WTC11 (cell line): ENCODE results near the gene ARID3B. TPM values are rescaled to one million over a fixed set of nuclear protein-coding genes. Genes with fewer than 3 reads are reported as not detected.

ENCODE experiments used
- ATAC-seq: fragments of 200-7000 bp; cut with Tn5 transposase; 2 replicates; pipeline ENCODE4 v1.10.0; 2021; ENCODE audit warnings: mild to moderate bottlenecking, moderate library complexity
- CTCF ChIA-PET: fragments of 300-600 bp; sonication (Branson Sonifier 250); formaldehyde crosslinking; loops from one replicate; lab custom pipeline; 2021; ENCODE audit warnings: antibody characterized with exemption; lab: Charles Lee
- POLR2A ChIA-PET: fragments of 350-600 bp; sonication (Branson Sonifier 250); formaldehyde crosslinking; loops from one replicate; lab custom pipeline; 2021; ENCODE audit warnings: antibody characterized with exemption; lab: Charles Lee
- DNase-seq: peaks from one replicate; pipeline ENCODE4 v3.0.0; 2021; ENCODE audit warnings: low spot score
- H3K27ac Mint-ChIP-seq: 2 replicates; pipeline ENCODE4 v1.8.0; 2021; ENCODE audit warnings: mixed read lengths
- H3K27me3 Mint-ChIP-seq: 2 replicates; pipeline ENCODE4 v1.8.0; 2021; ENCODE audit warnings: low read depth, mild to moderate bottlenecking, moderate library complexity, mixed read lengths
- H3K36me3 Mint-ChIP-seq: 2 replicates; pipeline ENCODE4 v1.8.0; 2021; ENCODE audit warnings: mixed read lengths
- H3K4me1 Mint-ChIP-seq: 2 replicates; pipeline ENCODE4 v1.8.0; 2022; ENCODE audit warnings: mixed read lengths
- H3K4me3 Mint-ChIP-seq: 2 replicates; pipeline ENCODE4 v1.8.0; 2021; ENCODE audit warnings: mild to moderate bottlenecking, moderate library complexity, mixed read lengths
- H3K9me3 Mint-ChIP-seq: 2 replicates; pipeline ENCODE4 v1.8.0; 2021; ENCODE audit warnings: mixed read lengths
- AR ChIP-seq: fragments of 250-450 bp; sonication (Bioruptor Pico); IDR thresholded peaks from 2 replicates; pipeline ENCODE4 v1.9.0; 2021; ENCODE audit warnings: mild to moderate bottlenecking
- ATF3 ChIP-seq: sonication (generic); formaldehyde crosslinking; conservative IDR thresholded peaks from 2 replicates; pipeline ENCODE4 v1.8.1; 2022; ENCODE audit warnings: mild to moderate bottlenecking, missing genetic modification reagents
- ELF4 ChIP-seq: sonication (generic); formaldehyde crosslinking; IDR thresholded peaks from 2 replicates; pipeline ENCODE4 v1.8.1; 2022; ENCODE audit warnings: low read depth, mild to moderate bottlenecking, moderate library complexity, missing genetic modification reagents
- HMGA2 ChIP-seq: fragments of 250-450 bp; sonication (Bioruptor Pico); IDR thresholded peaks from 2 replicates; pipeline ENCODE4 v1.4.0; 2021; ENCODE audit warnings: mild to moderate bottlenecking, moderate library complexity
- IRF2 ChIP-seq: sonication (generic); formaldehyde crosslinking; IDR thresholded peaks from 2 replicates; pipeline ENCODE4 v1.8.0; 2022; ENCODE audit warnings: low read depth, missing genetic modification reagents, borderline replicate concordance
- JUN ChIP-seq: sonication (generic); formaldehyde crosslinking; IDR thresholded peaks from 2 replicates; pipeline ENCODE4 v1.8.0; 2023; ENCODE audit warnings: mild to moderate bottlenecking, missing genetic modification reagents
- KAT7 ChIP-seq: sonication (generic); formaldehyde crosslinking; IDR thresholded peaks from 2 replicates; pipeline ENCODE4 v1.8.1; 2023; ENCODE audit warnings: missing genetic modification reagents, mild to moderate bottlenecking, borderline replicate concordance
- NFYB ChIP-seq: sonication (generic); formaldehyde crosslinking; conservative IDR thresholded peaks from 2 replicates; pipeline ENCODE4 v1.8.0; 2022; ENCODE audit warnings: low read depth, missing genetic modification reagents
- NR1H2 ChIP-seq: sonication (generic); formaldehyde crosslinking; IDR thresholded peaks from 2 replicates; pipeline ENCODE4 v1.9.0; 2021; ENCODE audit warnings: mild to moderate bottlenecking, moderate library complexity, missing genetic modification reagents
- NR2C2 ChIP-seq: sonication (generic); formaldehyde crosslinking; IDR thresholded peaks from 2 replicates; pipeline ENCODE4 v1.8.0; 2022; ENCODE audit warnings: mild to moderate bottlenecking, missing genetic modification reagents
- NR3C1 ChIP-seq: sonication (generic); formaldehyde crosslinking; conservative IDR thresholded peaks from 2 replicates; pipeline ENCODE4 v1.8.1; 2023; ENCODE audit warnings: low read depth, mild to moderate bottlenecking, missing genetic modification reagents
- SMAD3 ChIP-seq: sonication (generic); formaldehyde crosslinking; IDR thresholded peaks from 2 replicates; pipeline ENCODE4 v1.8.0; 2022; ENCODE audit warnings: missing genetic modification reagents, mild to moderate bottlenecking, borderline replicate concordance
- SMAD4 ChIP-seq: sonication (generic); formaldehyde crosslinking; IDR thresholded peaks from 2 replicates; pipeline ENCODE4 v1.8.0; 2022; ENCODE audit warnings: mild to moderate bottlenecking, missing genetic modification reagents
- SP1 ChIP-seq: sonication (generic); formaldehyde crosslinking; conservative IDR thresholded peaks from 2 replicates; pipeline ENCODE4 v1.8.1; 2022; ENCODE audit warnings: missing genetic modification reagents
- TEAD1 ChIP-seq: sonication (generic); formaldehyde crosslinking; IDR thresholded peaks from 2 replicates; pipeline ENCODE4 v1.8.0; 2022; ENCODE audit warnings: mild to moderate bottlenecking, missing genetic modification reagents
- USF1 ChIP-seq: sonication (generic); formaldehyde crosslinking; IDR thresholded peaks from 2 replicates; pipeline ENCODE4 v1.8.0; 2022; ENCODE audit warnings: mild to moderate bottlenecking, missing genetic modification reagents
- ZNF138 ChIP-seq: sonication (generic); formaldehyde crosslinking; conservative IDR thresholded peaks from 2 replicates; pipeline ENCODE4 v1.8.1; 2022; ENCODE audit warnings: mild to moderate bottlenecking, moderate library complexity, missing genetic modification reagents
- ZNF396 ChIP-seq: fragments of 250-450 bp; sonication (Bioruptor Pico); IDR thresholded peaks from 2 replicates; pipeline ENCODE4 v1.8.0; 2021; ENCODE audit warnings: mild to moderate bottlenecking, moderate library complexity, borderline replicate concordance
- ZNF425 ChIP-seq: fragments of 250-450 bp; sonication (Bioruptor Pico); conservative IDR thresholded peaks from 2 replicates; pipeline ENCODE4 v1.9.0; 2021; ENCODE audit warnings: mild to moderate bottlenecking
- ZNF671 ChIP-seq: fragments of 250-450 bp; sonication (Bioruptor Pico); IDR thresholded peaks from 2 replicates; pipeline ENCODE4 v1.8.0; 2021; ENCODE audit warnings: mild to moderate bottlenecking
- total RNA-seq: library from RNA; stranded (reverse); gene quantifications from 3 replicates; pipeline ENCODE4 v1.2.3, GENCODE V29; 2021
- TF ChIP-seq, protein P1 (sequence below): fragments of 250-450 bp; sonication (Bioruptor Pico); IDR thresholded peaks from 2 replicates; pipeline ENCODE4 v1.8.0; 2021; ENCODE audit warnings: mild to moderate bottlenecking
- TF ChIP-seq, protein P2 (sequence below): sonication (generic); formaldehyde crosslinking; IDR thresholded peaks from 2 replicates; pipeline ENCODE4 v1.8.1; 2022; ENCODE audit warnings: mild to moderate bottlenecking, missing genetic modification reagents, moderate library complexity, borderline replicate concordance
- TF ChIP-seq, protein P3 (sequence below): sonication (generic); formaldehyde crosslinking; IDR thresholded peaks from 2 replicates; pipeline ENCODE4 v1.8.1; 2023; ENCODE audit warnings: mild to moderate bottlenecking, missing genetic modification reagents
- TF ChIP-seq, protein P4 (sequence below): fragments of 250-450 bp; sonication (Bioruptor Pico); IDR thresholded peaks from 2 replicates; pipeline ENCODE4 v1.9.0; 2021; ENCODE audit warnings: moderate library complexity, mild to moderate bottlenecking, inconsistent platforms, borderline replicate concordance
- TF ChIP-seq, protein P5 (sequence below): sonication (generic); formaldehyde crosslinking; IDR thresholded peaks from 2 replicates; pipeline ENCODE4 v1.8.1; 2022; ENCODE audit warnings: low read depth, mild to moderate bottlenecking, moderate library complexity, missing genetic modification reagents, borderline replicate concordance

ARID3B gene
- total RNA-seq, 1 experiment from 2014 or later: 133 TPM

DNA sequence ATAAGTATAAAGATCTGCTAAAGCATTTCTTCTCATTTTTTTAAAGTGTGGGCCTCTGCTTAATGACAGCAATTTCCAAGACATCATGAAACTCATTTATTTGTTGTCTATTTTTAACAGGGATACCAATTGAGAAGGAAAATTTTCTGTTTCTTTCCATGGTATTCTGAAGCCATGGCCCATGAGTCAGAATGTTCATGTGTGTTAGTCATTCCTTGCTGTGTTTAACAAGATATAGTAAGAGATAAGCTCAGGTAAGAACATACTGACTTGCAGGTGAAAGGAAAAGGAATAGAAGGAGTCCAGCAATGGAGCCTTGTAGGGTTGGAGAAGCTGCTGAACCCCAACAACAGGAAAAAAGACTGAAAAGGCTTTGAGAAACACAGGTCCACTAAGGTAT is 17.0 kb upstream of the ARID3B start (continued):
- TF ChIP-seq ZNF425 (CRISPR knock-in tag) (no peak), TEAD1 (no peak), NFYB (CRISPR knock-in tag) (no peak), IRF2 (no peak), HMGA2 (CRISPR knock-in tag) (no peak), ZNF671 (CRISPR knock-in tag) (no peak), KAT7 (CRISPR knock-in tag) (no peak), SMAD3 (no peak)
- TF ChIP-seq, protein P1, sequence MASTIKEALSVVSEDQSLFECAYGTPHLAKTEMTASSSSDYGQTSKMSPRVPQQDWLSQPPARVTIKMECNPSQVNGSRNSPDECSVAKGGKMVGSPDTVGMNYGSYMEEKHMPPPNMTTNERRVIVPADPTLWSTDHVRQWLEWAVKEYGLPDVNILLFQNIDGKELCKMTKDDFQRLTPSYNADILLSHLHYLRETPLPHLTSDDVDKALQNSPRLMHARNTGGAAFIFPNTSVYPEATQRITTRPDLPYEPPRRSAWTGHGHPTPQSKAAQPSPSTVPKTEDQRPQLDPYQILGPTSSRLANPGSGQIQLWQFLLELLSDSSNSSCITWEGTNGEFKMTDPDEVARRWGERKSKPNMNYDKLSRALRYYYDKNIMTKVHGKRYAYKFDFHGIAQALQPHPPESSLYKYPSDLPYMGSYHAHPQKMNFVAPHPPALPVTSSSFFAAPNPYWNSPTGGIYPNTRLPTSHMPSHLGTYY (CRISPR knock-in tag): no peak
- TF ChIP-seq, protein P2, sequence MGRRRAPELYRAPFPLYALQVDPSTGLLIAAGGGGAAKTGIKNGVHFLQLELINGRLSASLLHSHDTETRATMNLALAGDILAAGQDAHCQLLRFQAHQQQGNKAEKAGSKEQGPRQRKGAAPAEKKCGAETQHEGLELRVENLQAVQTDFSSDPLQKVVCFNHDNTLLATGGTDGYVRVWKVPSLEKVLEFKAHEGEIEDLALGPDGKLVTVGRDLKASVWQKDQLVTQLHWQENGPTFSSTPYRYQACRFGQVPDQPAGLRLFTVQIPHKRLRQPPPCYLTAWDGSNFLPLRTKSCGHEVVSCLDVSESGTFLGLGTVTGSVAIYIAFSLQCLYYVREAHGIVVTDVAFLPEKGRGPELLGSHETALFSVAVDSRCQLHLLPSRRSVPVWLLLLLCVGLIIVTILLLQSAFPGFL (CRISPR knock-in tag): no peak
- TF ChIP-seq, protein P3, sequence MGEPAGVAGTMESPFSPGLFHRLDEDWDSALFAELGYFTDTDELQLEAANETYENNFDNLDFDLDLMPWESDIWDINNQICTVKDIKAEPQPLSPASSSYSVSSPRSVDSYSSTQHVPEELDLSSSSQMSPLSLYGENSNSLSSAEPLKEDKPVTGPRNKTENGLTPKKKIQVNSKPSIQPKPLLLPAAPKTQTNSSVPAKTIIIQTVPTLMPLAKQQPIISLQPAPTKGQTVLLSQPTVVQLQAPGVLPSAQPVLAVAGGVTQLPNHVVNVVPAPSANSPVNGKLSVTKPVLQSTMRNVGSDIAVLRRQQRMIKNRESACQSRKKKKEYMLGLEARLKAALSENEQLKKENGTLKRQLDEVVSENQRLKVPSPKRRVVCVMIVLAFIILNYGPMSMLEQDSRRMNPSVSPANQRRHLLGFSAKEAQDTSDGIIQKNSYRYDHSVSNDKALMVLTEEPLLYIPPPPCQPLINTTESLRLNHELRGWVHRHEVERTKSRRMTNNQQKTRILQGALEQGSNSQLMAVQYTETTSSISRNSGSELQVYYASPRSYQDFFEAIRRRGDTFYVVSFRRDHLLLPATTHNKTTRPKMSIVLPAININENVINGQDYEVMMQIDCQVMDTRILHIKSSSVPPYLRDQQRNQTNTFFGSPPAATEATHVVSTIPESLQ: no peak

- CTCF ChIA-PET: no interaction called here
- no peak overlapping the region for H3K27ac Mint-ChIP-seq
- no peaks in the 10 kb centered on the region for H3K27me3 Mint-ChIP-seq
- no peaks in the 10 kb centered on the region for H3K9me3 Mint-ChIP-seq
- no peak for DNase-seq
- POLR2A ChIA-PET: no interaction called here
- H3K36me3 Mint-ChIP-seq: no peaks in the 10 kb centered on the region
- no peak overlapping the region for H3K4me3 Mint-ChIP-seq
- ATAC-seq: no peak
- peaks cover 26% of the 10 kb centered on the region for H3K4me1 Mint-ChIP-seq
- no peak for TF ChIP-seq NR1H2
- no peak for TF ChIP-seq ELF4 (CRISPR knock-in tag)
- TF ChIP-seq, protein P4, sequence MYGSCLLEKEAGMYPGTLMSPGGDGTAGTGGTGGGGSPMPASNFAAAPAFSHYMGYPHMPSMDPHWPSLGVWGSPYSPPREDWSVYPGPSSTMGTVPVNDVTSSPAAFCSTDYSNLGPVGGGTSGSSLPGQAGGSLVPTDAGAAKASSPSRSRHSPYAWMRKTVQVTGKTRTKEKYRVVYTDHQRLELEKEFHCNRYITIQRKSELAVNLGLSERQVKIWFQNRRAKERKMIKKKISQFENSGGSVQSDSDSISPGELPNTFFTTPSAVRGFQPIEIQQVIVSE (CRISPR knock-in tag): no peak
- no peak for TF ChIP-seq ZNF671 (CRISPR knock-in tag)
- no peak for TF ChIP-seq SMAD4 (CRISPR knock-in tag)
- TF ChIP-seq AR: no peak
- no peak for TF ChIP-seq TEAD1
- TF ChIP-seq, protein P5, sequence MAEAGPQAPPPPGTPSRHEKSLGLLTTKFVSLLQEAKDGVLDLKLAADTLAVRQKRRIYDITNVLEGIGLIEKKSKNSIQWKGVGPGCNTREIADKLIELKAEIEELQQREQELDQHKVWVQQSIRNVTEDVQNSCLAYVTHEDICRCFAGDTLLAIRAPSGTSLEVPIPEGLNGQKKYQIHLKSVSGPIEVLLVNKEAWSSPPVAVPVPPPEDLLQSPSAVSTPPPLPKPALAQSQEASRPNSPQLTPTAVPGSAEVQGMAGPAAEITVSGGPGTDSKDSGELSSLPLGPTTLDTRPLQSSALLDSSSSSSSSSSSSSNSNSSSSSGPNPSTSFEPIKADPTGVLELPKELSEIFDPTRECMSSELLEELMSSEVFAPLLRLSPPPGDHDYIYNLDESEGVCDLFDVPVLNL (CRISPR knock-in tag): no peak
- TF ChIP-seq NR3C1 (CRISPR knock-in tag): no peak
- TF ChIP-seq ZNF138 (CRISPR knock-in tag): no peak
- TF ChIP-seq SP1 (CRISPR knock-in tag): no peak
- TF ChIP-seq USF1: no peak
- TF ChIP-seq NR2C2 (CRISPR knock-in tag): no peak
- TF ChIP-seq KAT7 (CRISPR knock-in tag): no peak
- no peak for TF ChIP-seq JUN (CRISPR knock-in tag)
- no peak for TF ChIP-seq ZNF396 (CRISPR knock-in tag)
- no peak for TF ChIP-seq ATF3 (CRISPR knock-in tag)
These were observed 15.7 kb upstream of the ARID3B start for GRCh38 chr15:74525309-74525708.
